Colonic mucosa (tissue), 4 donors: ENCODE results near the gene ANKRD33B. TPM values are rescaled to one million over a fixed set of nuclear protein-coding genes. Genes with fewer than 3 reads are reported as not detected.
"Not testable (repeated sequence)": the region's sequence is repeated elsewhere in the genome, so short reads cannot be mapped to it uniquely, and the experiment has no call there.

ENCODE experiments used
- DNase-seq: peaks from one replicate; pipeline ENCODE4 v3.0.0-alpha.2; 2020
- H3K27ac ChIP-seq: fragments of 200-600 bp; one replicate; pipeline ENCODE4 v1.8.0; 2021
- H3K27me3 ChIP-seq: fragments of 200-600 bp; one replicate; pipeline ENCODE4 v1.8.0; 2021
- H3K36me3 ChIP-seq: fragments of 200-600 bp; one replicate; pipeline ENCODE4 v1.8.0; 2021
- H3K4me1 ChIP-seq: fragments of 200-600 bp; one replicate; pipeline ENCODE4 v1.8.0; 2021; ENCODE audit warnings: mild to moderate bottlenecking
- H3K4me3 ChIP-seq: fragments of 200-600 bp; one replicate; pipeline ENCODE4 v1.8.0; 2021
- H3K9ac ChIP-seq, 2 donors: one replicate each; pipeline ENCODE4 v1.7.0; 2013; ENCODE audit warnings: control low read depth in 2 of 2, low read depth in 2 of 2, low read length in 2 of 2
- H3K9me3 ChIP-seq: fragments of 200-600 bp; one replicate; pipeline ENCODE4 v1.8.0; 2021
- intact Hi-C: fragments of 100-400 bp; cut with DNase I; formaldehyde crosslinking; loops from one replicate; pipeline ENCODE4 v1.14.1; 2022
- total RNA-seq, 2 donors: library from RNA; stranded (reverse); fragmentation: NEBNext Ultra II Directional in 1 of 2; extraction: Animal tissue kit (Norgen Biotek cat#: 25700) in 1 of 2; gene quantifications; one replicate each; pipeline ENCODE4 v1.2.1, GENCODE V29; 2021
- TF ChIP-seq, protein P1 (sequence below): fragments of 200-600 bp; IDR thresholded peaks from one replicate; pipeline ENCODE4 v1.8.0; 2022; ENCODE audit warnings: antibody characterized with exemption, mild to moderate bottlenecking
- donor health status: healthy.
- donor health status: DM: no; HTN: no; CAD: no.
- donor health status: DM: no; HTN: no; CAD: no.

Gene ANKRD33B
- total RNA-seq, 2 donors from 2014 or later, result 0.47 to 0.66 TPM

DNA sequence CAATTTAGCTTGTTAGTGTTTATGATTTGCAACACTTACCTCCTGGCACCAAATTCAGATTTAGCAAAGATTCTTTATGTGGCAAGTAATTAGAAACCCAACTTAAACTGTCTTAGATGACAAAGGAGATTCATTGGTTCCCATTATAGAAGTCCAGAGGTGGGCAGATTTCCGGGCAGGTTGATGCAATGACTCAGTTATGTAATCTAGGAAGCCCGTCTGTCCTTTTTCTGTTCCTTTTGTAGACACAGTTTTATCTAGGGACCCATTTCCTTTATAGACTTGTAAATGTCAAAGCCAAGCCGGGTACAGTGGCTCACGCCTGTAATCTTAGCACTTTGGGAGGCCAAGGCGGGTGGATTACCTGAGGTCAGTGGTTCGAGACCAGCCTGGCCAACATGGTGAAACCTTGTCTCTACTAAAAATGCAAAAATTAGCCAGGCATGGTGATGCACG lies 20.3 kb upstream of the ANKRD33B start:
- intact Hi-C loops, result no loop called here
- Histone ChIP-seq H3K36me3 (no peaks in the 10 kb centered on the region), H3K4me1 (no peaks in the 10 kb centered on the region), H3K4me3 (no peak overlapping the region), H3K27ac (no peak overlapping the region), H3K27me3 (no peaks in the 10 kb centered on the region), H3K9me3 (no peaks in the 10 kb centered on the region), H3K9ac (no peak overlapping the region)
- TF ChIP-seq, protein P1, sequence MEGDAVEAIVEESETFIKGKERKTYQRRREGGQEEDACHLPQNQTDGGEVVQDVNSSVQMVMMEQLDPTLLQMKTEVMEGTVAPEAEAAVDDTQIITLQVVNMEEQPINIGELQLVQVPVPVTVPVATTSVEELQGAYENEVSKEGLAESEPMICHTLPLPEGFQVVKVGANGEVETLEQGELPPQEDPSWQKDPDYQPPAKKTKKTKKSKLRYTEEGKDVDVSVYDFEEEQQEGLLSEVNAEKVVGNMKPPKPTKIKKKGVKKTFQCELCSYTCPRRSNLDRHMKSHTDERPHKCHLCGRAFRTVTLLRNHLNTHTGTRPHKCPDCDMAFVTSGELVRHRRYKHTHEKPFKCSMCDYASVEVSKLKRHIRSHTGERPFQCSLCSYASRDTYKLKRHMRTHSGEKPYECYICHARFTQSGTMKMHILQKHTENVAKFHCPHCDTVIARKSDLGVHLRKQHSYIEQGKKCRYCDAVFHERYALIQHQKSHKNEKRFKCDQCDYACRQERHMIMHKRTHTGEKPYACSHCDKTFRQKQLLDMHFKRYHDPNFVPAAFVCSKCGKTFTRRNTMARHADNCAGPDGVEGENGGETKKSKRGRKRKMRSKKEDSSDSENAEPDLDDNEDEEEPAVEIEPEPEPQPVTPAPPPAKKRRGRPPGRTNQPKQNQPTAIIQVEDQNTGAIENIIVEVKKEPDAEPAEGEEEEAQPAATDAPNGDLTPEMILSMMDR, result no peak
- no peak for DNase-seq

GRCh38 chr5:10545084-10545483 lies 18.8 kb upstream of the ANKRD33B start:
- Histone ChIP-seq H3K4me1 (no peaks in the 10 kb centered on the region), H3K4me3 (no peak overlapping the region), H3K27ac (no peak overlapping the region), H3K27me3 (no peaks in the 10 kb centered on the region), H3K9me3 (no peaks in the 10 kb centered on the region), H3K9ac (no peak overlapping the region), H3K36me3 (no peaks in the 10 kb centered on the region)
- intact Hi-C loops, result no loop called here
- DNase-seq, result no peak
- TF ChIP-seq, protein P1, result no peak

GRCh38 chr5:10546186-10546585 lies 17.7 kb upstream of the ANKRD33B start:
- H3K4me3 ChIP-seq, result no peak overlapping the region
- no peak overlapping the region for H3K27ac ChIP-seq
- intact Hi-C loops, result no loop called here
- TF ChIP-seq, protein P1, result no peak
- no peaks in the 10 kb centered on the region for H3K36me3 ChIP-seq
- no peaks in the 10 kb centered on the region for H3K27me3 ChIP-seq
- no peaks in the 10 kb centered on the region for H3K4me1 ChIP-seq
- DNase-seq, result no peak
- no peak overlapping the region for H3K9ac ChIP-seq
- no peaks in the 10 kb centered on the region for H3K9me3 ChIP-seq

DNA sequence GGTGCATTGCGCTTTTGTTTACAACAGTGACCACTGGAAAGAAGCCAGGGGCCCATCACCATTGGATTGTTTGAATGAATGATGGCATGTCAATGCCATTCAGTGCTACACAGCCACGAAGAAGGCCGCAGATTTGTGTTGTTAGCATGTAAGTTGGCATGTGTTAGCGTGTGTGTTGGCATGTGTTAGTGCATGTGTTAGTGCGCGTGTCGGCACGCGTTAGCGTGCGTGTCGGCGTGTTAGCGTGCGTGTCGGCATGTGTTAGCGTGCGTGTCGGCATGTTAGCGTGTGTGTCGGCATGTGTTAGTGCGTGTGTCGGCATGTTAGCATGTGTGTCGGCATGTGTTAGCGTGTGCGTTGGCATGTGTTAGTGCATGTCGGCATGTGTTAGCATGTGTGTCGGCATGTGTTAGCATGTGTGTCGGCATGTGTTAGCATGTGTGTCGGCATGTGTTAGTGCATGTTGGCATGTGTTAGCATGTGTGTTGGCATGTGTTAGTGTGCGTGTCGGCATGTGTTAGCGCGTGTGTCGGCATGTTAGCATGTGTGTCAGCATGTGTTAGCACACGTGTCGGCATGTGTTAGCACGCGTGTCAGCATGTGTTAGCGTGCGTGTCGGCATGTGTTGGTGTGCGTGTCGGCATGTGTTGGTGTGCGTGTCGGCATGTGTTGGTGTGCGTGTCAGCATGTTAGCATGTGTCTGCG lies 15.3 kb upstream of the ANKRD33B start:
- H3K4me1 ChIP-seq, result no peaks in the 10 kb centered on the region
- no peaks in the 10 kb centered on the region for H3K36me3 ChIP-seq
- no peaks in the 10 kb centered on the region for H3K9me3 ChIP-seq
- TF ChIP-seq, protein P1, result no peak
- no peak overlapping the region for H3K4me3 ChIP-seq
- no peaks in the 10 kb centered on the region for H3K27me3 ChIP-seq
- H3K27ac ChIP-seq, result no peak overlapping the region
- no peak for DNase-seq
- intact Hi-C loops, result no loop called here
- no peak overlapping the region for H3K9ac ChIP-seq

- H3K4me3 ChIP-seq, H3K4me1 ChIP-seq, H3K27ac ChIP-seq, H3K27me3 ChIP-seq, DNase-seq, H3K9ac ChIP-seq, intact Hi-C loops, H3K36me3 ChIP-seq, H3K9me3 ChIP-seq: not testable (repeated sequence)
Measured at GRCh38 chr5:10549123-10549514, 14.8 kb upstream of the ANKRD33B start.

- TF ChIP-seq, protein P1, result no peak
- intact Hi-C loops, result no loop called here
- no peaks in the 10 kb centered on the region for H3K36me3 ChIP-seq
- H3K4me1 ChIP-seq, result no peaks in the 10 kb centered on the region
- H3K9me3 ChIP-seq, result no peaks in the 10 kb centered on the region
- H3K27ac ChIP-seq, result no peak overlapping the region
- no peak overlapping the region for H3K4me3 ChIP-seq
- DNase-seq, result no peak
- H3K9ac ChIP-seq, result no peak overlapping the region
- no peaks in the 10 kb centered on the region for H3K27me3 ChIP-seq
Measured at GRCh38 chr5:10550222-10550995, 13.5 kb upstream of the ANKRD33B start.
